GM23338 (cell line): ENCODE results near the gene NOX4.
"Not testable (repeated sequence)": the region's sequence is repeated elsewhere in the genome, so short reads cannot be mapped to it uniquely, and the experiment has no call there.

Experiments
- CREB1 ChIP-seq: fragments of 250-450 bp; sonication (Bioruptor Pico); IDR thresholded peaks from 2 replicates; pipeline ENCODE4 v1.5.0; 2020; ENCODE audit warnings: low read depth, mild to moderate bottlenecking, moderate library complexity
- CTCF ChIP-seq, 2 experiments: fragments of 200-600 bp in 1 of 2; sonication (generic) in 1 of 2; conservative IDR thresholded peaks; 2 replicates each; pipeline versions ENCODE4 v1.5.1 to v1.6.1; 2016 to 2017; ENCODE audit warnings: antibody characterized with exemption in 2 of 2, low read depth in 2 of 2, mild to moderate bottlenecking in 2 of 2, moderate library complexity in 1 of 2
- ETS1 ChIP-seq: IDR thresholded peaks from 2 replicates; pipeline ENCODE4 v1.6.1; 2016; ENCODE audit warnings: antibody characterized with exemption
- EZH2 ChIP-seq: fragments of 200-600 bp; sonication (generic); IDR thresholded peaks from one replicate; pipeline ENCODE4 v1.8.0; 2017; ENCODE audit warnings: antibody characterized with exemption, mild to moderate bottlenecking, low read depth; ENCODE audit not compliant: unreplicated experiment
- EZH2phosphoT487 ChIP-seq: fragments of 200-600 bp; sonication (generic); IDR thresholded peaks from one replicate; pipeline ENCODE4 v1.8.1; 2018; ENCODE audit warnings: antibody characterized with exemption; ENCODE audit not compliant: unreplicated experiment
- NANOG ChIP-seq: IDR thresholded peaks from 2 replicates; pipeline ENCODE4 v1.6.1; 2016; ENCODE audit warnings: antibody characterized with exemption, borderline replicate concordance
- POLR2AphosphoS5 ChIP-seq: IDR thresholded peaks from 2 replicates; pipeline ENCODE4 v1.6.1; 2016; ENCODE audit warnings: antibody characterized with exemption, low read depth
- REST ChIP-seq: IDR thresholded peaks from one replicate; pipeline ENCODE4 v1.6.1; 2018; ENCODE audit warnings: antibody characterized with exemption; ENCODE audit not compliant: unreplicated experiment

- TF ChIP-seq CTCF (conservative IDR thresholded peaks at IDR 0.05; ENCODE audit: low read depth in 2 of 2); ETS1; EZH2; POLR2AphosphoS5; CREB1 (CRISPR knock-in tag); EZH2phosphoT487; REST; NANOG: not testable (repeated sequence)
These were observed 136.7 kb downstream of the NOX4 start for GRCh38 chr11:89354513-89354912.
